GM21390 (cell line): ENCODE data around the gene WWP2.
"Not testable (repeated sequence)": the region's sequence is repeated elsewhere in the genome, so short reads cannot be mapped to it uniquely, and the experiment has no call there.

Experiments used
- ATAC-seq: cut with Tn5 transposase; IDR thresholded peaks from one replicate; pipeline ENCODE4 v1.9.1; 2021; ENCODE audit not compliant: unreplicated experiment

WWP2 gene

DNA sequence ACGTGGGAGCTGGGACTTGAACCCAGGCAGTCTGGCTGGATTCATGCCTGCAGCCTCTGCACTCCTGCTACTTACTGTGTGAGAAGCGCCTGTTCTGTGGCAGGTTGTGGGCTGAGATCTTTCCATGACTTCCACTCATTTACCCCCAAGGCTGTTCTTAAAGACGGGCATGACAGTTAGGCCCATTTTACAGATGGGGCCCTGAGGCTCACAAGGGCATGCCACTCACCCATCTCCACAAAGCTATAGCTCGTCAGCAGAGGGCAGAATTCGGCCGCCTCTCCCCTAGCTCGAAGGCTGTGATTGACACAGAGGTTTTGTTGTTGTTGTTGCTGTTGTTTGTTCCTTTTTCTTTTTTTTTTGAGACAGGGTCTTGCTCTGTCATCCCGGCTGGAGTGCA is 210.8 kb downstream of the WWP2 start:
- not testable (repeated sequence) for ATAC-seq

DNA sequence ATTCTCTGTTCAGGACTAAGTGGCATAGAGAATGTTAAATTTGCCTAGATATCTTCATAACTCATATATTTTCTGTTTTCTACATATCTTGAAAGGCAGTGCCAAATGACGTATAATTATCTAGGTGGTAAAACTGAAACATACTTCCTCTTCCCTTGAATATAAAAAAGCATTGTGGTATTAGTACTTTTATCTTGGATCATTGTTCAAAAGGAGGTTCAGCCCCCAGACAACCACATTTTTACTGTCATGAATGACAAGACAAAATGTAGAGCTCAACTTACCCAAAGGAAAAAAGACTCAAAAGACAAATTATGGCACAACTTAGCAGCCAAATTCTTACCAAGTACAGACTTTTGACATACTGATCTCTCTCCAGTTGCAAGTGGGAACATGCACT is 223.1 kb downstream of the WWP2 start:
- not testable (repeated sequence) for ATAC-seq
